ENCODE data around the gene SUGP1.

GRCh38 chr19:19361075-19361594 is 40.8 kb upstream of the SUGP1 start:
- no peak for TF ChIP-seq POLR2A (IDR thresholded peaks at IDR 0.05; ENCODE audit: low read depth, low read length)
- no peak for TF ChIP-seq TAF1 (IDR thresholded peaks at IDR 0.05; ENCODE audit: borderline replicate concordance, low read depth, low read length)
- TF ChIP-seq POLR2AphosphoS5 (IDR thresholded peaks at IDR 0.05; ENCODE audit: low read depth, low read length) = no peak
